Left forelimb (tissue), 1 donor: ENCODE measurements around the gene ZFYVE28.
"Not testable (repeated sequence)": the region's sequence is repeated elsewhere in the genome, so short reads cannot be mapped to it uniquely, and the experiment has no call there.

Source experiments
- DNase-seq: peaks from one replicate; pipeline ENCODE4 v3.0.0-alpha.2; 2018; ENCODE audit warnings: low spot score

The ZFYVE28 gene

DNA sequence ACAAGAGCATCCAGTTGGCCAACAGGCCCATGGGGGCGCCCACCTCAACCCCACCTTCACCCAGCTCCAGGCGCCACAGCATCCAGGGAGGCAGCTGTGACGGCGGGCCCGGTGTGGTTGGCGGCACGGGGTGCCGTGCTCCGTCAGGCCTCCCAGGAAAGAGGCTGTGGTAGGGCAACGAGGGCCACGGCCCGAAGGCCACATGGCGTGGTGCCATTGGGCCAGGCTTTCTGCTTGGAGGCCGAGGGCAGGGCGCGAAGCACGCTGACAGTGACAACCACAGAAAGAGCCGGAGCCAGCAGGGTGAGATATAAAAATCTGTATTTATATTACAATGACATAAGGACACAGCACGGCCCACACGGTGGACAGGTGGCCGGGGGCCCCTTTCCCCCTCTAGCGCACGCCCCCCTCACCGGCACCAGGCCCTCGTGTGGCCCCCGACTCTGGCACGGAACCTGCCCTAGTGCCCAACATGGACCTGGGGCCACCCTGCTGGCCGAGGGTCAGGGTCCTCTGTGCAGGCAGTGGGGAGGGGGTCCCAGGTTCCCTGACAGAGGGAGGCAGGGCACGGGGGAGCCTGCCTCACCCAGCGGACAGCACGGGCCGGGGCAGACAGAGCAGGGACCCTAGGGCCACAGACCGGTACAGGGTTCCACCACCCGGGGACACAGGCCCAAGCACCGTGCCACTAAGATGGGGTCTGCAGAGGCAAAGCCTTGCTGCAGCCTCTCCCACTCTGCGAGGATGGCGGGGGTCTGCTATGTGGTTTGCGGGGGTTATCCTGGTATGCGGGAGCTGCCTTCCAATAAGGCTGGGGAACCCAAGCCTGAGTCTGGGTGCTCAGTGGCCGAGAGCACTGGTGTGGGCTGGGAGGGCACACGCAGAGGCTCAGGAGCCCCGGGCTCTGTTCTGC is 171.1 kb downstream of the ZFYVE28 start:
- no peak for DNase-seq

DNA sequence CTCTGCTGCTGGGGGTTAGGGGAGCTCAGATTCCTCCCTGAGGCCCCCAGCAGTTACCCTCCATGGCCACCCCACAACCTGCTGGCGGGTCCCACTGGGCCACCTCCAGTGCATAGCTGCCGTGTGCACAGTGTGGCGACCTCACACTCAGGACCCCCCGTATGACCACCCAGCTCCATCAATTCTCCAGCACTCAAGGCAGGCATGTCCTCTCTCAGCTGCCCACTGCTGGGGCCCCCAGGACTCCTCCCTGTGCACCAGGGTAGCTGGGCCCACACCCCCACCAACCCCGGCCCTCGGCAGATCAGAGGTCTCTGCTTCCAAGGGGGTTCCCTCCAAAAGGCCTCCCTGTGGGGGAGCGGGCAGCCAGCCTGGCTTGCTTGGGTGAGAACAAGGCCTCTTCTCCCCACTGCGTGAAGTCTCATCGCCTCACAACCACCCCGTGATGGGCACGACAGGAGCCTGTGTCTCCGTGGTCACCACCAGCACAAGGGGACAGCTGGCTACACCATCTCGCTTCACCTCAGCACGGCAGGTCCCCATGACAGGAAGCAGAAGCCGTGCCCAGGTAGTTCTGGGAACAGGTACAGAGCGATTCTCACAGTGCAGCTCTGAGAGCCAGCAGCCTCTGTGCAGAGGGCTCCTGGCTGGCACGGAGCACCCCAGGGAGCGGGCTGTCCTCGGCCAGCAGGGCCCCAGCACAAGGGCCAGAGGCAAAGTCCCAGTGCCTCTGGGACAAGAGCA is 171.9 kb downstream of the ZFYVE28 start:
- DNase-seq: no peak

DNA sequence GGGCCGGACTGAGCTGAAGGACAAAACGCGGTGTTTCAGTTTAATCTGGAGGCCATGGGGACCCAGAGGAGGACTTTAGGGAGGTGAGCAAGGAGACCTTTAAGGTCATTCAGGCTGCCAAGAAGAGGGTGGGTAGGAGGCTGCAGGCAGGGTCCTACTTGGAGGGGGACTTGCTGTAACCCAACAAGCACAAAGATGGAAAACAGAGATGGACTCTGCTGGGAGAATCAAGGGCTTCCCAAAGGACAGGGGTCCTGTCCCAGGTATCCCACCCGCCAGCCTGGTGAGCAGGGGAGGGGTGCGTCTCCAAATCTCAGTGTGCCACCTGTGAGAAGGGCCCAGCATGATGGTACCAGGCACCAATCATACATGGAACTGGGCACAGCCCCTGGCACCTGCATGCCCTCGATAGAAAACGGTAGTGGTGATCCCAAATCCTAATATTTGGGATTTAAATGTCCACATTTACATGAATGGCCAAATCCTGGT is 172.6 kb downstream of the ZFYVE28 start:
- DNase-seq: no peak

DNA sequence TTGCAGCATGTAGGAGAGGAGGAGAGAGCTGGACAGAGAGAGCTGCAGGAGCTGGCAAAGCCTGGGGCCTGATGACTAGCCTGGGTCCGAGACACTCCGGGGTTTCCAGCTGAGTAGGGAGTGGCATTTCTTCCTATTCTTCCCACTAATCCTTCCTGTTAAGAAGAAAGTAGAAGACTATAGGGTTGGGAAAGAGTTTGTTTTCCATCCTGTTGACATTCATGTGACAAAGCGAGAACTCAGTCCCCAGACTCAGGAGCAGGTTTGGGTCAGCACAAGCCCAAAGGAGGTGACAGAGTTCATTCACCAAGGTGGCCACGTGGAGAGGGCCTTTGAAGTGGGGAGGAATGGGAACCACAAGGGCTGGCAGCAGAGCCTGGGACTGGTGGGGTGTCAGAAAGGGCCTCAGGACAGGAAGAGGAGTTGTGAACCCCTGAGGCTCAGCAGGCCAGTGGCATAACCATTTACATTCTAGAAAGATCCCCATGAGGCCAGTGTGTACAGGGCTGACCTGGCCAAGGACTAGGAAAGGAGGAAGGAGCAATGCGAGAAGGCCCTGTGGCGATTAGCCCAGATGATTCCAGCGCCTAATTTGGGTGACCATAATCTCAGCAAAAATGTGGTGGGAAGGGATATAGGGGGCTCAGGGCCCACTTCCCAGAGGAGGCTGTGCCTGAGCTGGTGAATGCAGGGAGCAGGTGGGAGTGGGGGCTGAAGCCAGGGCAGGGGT is 173.2 kb downstream of the ZFYVE28 start:
- DNase-seq: no peak

DNA sequence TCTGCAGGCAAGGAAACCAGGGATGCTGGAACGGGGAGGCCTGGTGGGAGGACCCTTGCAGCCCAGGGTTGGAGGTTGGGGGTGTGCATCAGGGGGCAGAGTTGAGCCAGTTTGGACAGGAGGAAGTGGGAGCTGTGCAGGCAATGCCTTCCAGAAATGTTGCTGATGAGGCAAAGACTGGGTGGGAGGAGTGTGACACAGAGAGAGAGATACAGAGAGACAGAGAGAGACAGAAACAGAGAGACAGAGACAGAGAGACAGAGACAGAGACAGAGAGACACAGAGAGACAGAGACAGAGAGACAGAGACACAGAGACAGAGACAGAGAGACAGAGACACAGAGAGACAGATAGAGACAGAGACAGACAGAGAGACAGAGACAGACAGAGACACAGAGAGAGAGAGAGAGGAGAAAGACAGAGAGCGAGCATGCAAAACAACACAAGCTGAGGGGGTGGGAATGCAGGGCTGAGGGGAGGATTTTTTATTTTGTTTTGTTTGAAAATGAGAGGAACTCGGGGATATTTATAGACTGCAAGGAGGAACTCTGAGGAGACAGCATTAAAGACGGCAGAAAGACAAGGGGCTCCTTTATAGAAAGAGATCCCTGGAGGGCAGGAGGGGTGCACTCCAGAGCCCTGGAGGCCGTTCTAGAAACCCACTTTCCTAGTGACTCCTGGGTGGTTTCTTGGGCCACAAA is 174.6 kb downstream of the ZFYVE28 start:
- peak; percentile 68 for DNase-seq

GRCh38 chr4:2241410-2242353 is 176.8 kb downstream of the ZFYVE28 start, which contains the start of the genes HAUS3 and POLN:
Gene HAUS3 (minus strand): TSS chr4:2242121. CDS start chr4:2240946, 1,175 bp downstream.
Gene POLN (minus strand): TSS chr4:2242121. CDS start chr4:2229231, 12,890 bp downstream.
- DNase-seq: peak; percentile 98

- no peak for DNase-seq
Observed at GRCh38 chr4:2241003-2241402, 177.4 kb downstream of the ZFYVE28 start.

- no peak for DNase-seq
Observed at GRCh38 chr4:2236944-2237666, 181.3 kb downstream of the ZFYVE28 start.

DNA sequence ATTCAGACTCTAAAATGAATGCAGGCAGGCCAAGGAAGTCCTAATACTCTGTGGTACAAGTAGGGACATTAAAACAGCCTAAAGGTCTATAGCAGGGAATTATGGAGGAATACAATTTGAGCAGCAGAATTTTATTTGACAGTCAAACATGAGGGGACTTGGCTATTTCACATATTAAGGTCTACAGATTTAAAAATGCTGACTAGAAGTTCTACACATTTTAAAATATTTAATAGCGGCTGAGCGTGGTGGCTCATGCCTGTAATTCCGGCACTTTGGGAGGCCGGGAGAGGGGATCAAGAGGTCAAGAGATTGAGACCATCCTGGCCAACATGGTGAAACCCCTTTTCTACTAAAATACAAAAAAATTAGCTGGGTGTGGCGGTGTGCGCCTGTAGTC is 187.4 kb downstream of the ZFYVE28 start:
- no peak for DNase-seq

DNA sequence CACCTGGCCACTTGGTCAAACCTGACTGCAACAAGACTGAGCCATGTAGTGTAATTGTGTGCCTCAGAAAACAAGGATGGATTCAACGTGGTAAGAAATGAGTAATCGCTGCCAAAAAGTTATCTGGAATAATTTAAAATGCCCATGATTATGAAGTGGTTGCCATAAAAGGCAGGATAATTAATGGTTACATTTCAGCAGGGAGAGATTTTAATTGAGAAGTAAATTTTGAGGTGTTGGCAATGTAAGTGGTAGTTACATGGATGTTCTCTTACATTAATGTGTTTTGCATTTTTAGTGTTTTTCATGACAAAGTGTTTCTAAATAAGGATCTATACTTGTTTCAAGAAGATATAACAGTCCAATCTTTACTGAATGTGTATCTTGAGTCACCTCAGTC is 192.2 kb downstream of the ZFYVE28 start:
- DNase-seq: no peak

GRCh38 chr4:2222838-2223237 is 195.6 kb downstream of the ZFYVE28 start:
- no peak for DNase-seq

GRCh38 chr4:2221378-2221777 is 197.1 kb downstream of the ZFYVE28 start:
- not testable (repeated sequence) for DNase-seq

GRCh38 chr4:2220016-2220630 is 198.3 kb downstream of the ZFYVE28 start:
- peak; percentile 77 for DNase-seq
